ENCODE data around the gene OR2V2.

The OR2V2 gene

GRCh38 chr5:181185560-181185959 is 38.2 kb downstream of the OR2V2 start:
- no peaks in the 10 kb centered on the region for H3K9me2 ChIP-seq (replicated peaks; ENCODE audit: control insufficient read depth, low read length)
- no peak for TF ChIP-seq CTCF (IDR thresholded peaks at IDR 0.05; ENCODE audit: low read depth, low read length, poor library complexity, severe bottlenecking)
- TF ChIP-seq EZH2phosphoT487 (IDR thresholded peaks at IDR 0.05; ENCODE audit: borderline replicate concordance, low read length), result no peak
- H3K4me2 ChIP-seq (ENCODE audit: low read length), result peak overlapping the region; percentile 98
- no peaks in the 10 kb centered on the region for H3K36me3 ChIP-seq (ENCODE audit: control insufficient read depth, low read length)
- H4K20me1 ChIP-seq (ENCODE audit: control insufficient read depth, insufficient read depth, low read depth, low read length), result no peaks in the 10 kb centered on the region
- H3K9me3 ChIP-seq (ENCODE audit: control insufficient read depth, insufficient read depth, low read length), result no peaks in the 10 kb centered on the region
- no peak overlapping the region for H3K27ac ChIP-seq (ENCODE audit: low read depth, low read length)
- no peaks in the 10 kb centered on the region for H3K79me2 ChIP-seq (ENCODE audit: control insufficient read depth, low read length)
- peaks cover 57% of the 10 kb centered on the region for H3K4me1 ChIP-seq (ENCODE audit: control insufficient read depth, low read length)
- H3F3A ChIP-seq (ENCODE audit: control insufficient read depth, insufficient read depth), result peaks cover 33% of the 10 kb centered on the region
- H3K27me3 ChIP-seq (ENCODE audit: control insufficient read depth, low read length), result peaks cover 10% of the 10 kb centered on the region; the same call in 1 of the 2 replicates
- 0 out of 2 replicates have a peak overlapping the region, but pooled peaks have one; percentile 8 for H3K4me3 ChIP-seq (ENCODE audit: low read length)

GRCh38 chr5:181186022-181186421 is 38.6 kb downstream of the OR2V2 start:
- no peaks in the 10 kb centered on the region for H3K9me2 ChIP-seq (replicated peaks; ENCODE audit: control insufficient read depth, low read length)
- peaks cover 57% of the 10 kb centered on the region for H3K4me1 ChIP-seq (ENCODE audit: control insufficient read depth, low read length)
- no peaks in the 10 kb centered on the region for H3K36me3 ChIP-seq (ENCODE audit: control insufficient read depth, low read length)
- no peaks in the 10 kb centered on the region for H4K20me1 ChIP-seq (ENCODE audit: control insufficient read depth, insufficient read depth, low read depth, low read length)
- H3K4me2 ChIP-seq (ENCODE audit: low read length), result peak overlapping the region; percentile 98; the same call in 1 of the 2 replicates
- H3K27ac ChIP-seq (ENCODE audit: low read depth, low read length), result no peak overlapping the region
- no peaks in the 10 kb centered on the region for H3K9me3 ChIP-seq (ENCODE audit: control insufficient read depth, insufficient read depth, low read length)
- peaks cover 33% of the 10 kb centered on the region for H3F3A ChIP-seq (ENCODE audit: control insufficient read depth, insufficient read depth)
- H3K79me2 ChIP-seq (ENCODE audit: control insufficient read depth, low read length), result no peaks in the 10 kb centered on the region
- TF ChIP-seq CTCF (IDR thresholded peaks at IDR 0.05; ENCODE audit: low read depth, low read length, poor library complexity, severe bottlenecking), result no peak
- TF ChIP-seq EZH2phosphoT487 (IDR thresholded peaks at IDR 0.05; ENCODE audit: borderline replicate concordance, low read length), result no peak
- peaks cover 10% of the 10 kb centered on the region; the same call in 1 of the 2 replicates for H3K27me3 ChIP-seq (ENCODE audit: control insufficient read depth, low read length)
- no peak overlapping the region for H3K4me3 ChIP-seq (ENCODE audit: low read length)

- Histone ChIP-seq H4K20me1 (ENCODE audit: control insufficient read depth, insufficient read depth, low read depth, low read length) (no peaks in the 10 kb centered on the region), H3K36me3 (ENCODE audit: control insufficient read depth, low read length) (no peaks in the 10 kb centered on the region), H3K79me2 (ENCODE audit: control insufficient read depth, low read length) (no peaks in the 10 kb centered on the region; the same call in 1 of the 2 replicates), H3K4me3 (ENCODE audit: low read length) (peak overlapping the region; percentile 94), H3K9me2 (replicated peaks; ENCODE audit: control insufficient read depth, low read length) (no peaks in the 10 kb centered on the region), H3K27me3 (ENCODE audit: control insufficient read depth, low read length) (0 out of 2 replicates have a peak, but pooled peaks cover 2% of the 10 kb centered on the region), H3F3A (ENCODE audit: control insufficient read depth, insufficient read depth) (peaks cover 33% of the 10 kb centered on the region), H3K9me3 (ENCODE audit: control insufficient read depth, insufficient read depth, low read length) (no peaks in the 10 kb centered on the region), H3K4me1 (ENCODE audit: control insufficient read depth, low read length) (peaks cover 52% of the 10 kb centered on the region), H3K27ac (ENCODE audit: low read depth, low read length) (peak overlapping the region; percentile 80), H3K4me2 (ENCODE audit: low read length) (peak overlapping the region; percentile 98)
- TF ChIP-seq EZH2phosphoT487 (IDR thresholded peaks at IDR 0.05; ENCODE audit: borderline replicate concordance, low read length) (no peak), CTCF (IDR thresholded peaks at IDR 0.05; ENCODE audit: low read depth, low read length, poor library complexity, severe bottlenecking) (no peak)
These were observed 39.7 kb downstream of the OR2V2 start for GRCh38 chr5:181186986-181187499.

Data from DOHH2 (cell line).